Measurements from ENCODE around the gene TMEM79. TPM values are rescaled to one million over a fixed set of nuclear protein-coding genes. Genes with fewer than 3 reads are reported as not detected.

TMEM79 gene
- total RNA-seq, 1 experiment from 2014 or later = 5.5 TPM

DNA sequence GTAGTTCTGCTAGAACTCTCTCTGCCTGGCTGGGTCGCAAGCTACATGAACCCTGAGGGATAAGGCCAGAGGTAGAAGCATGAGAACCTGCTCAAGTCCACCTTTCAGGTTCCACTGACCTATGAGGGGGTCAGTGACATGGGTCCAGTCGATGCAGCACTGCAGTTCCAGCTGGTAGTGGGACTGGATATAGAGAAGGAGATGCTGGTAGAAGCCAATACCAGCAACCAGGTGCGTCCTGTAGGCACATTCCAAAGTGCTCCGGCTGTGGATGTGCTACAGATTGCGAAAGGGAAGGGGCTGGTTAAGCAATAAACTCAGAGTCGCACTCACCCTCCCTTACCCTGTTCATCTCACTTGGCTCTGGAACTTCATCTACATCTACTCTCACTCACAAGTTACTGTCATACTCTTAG is 7.2 kb upstream of the TMEM79 start:
- Histone ChIP-seq H3K36me3 (ENCODE audit: control insufficient read depth, insufficient read depth, low read length) (peaks cover 38% of the 10 kb centered on the region), H3K4me3 (ENCODE audit: low read depth in 2 of 2, low read length in 2 of 2) (no peak overlapping the region), H3K27ac (ENCODE audit: low read length) (no peak overlapping the region), H3K27me3 (ENCODE audit: control insufficient read depth, insufficient read depth, low read length) (no peaks in the 10 kb centered on the region), H3K4me1 (ENCODE audit: control insufficient read depth, insufficient read depth, low read length) (peaks cover 9% of the 10 kb centered on the region), H3K9me3 (ENCODE audit: control insufficient read depth, insufficient read depth, low read depth, low read length) (no peaks in the 10 kb centered on the region)
- in situ Hi-C loops (cut with HindIII; ENCODE audit: low pct_unique_long_range_greater_than_20kb, low sequenced_read_pairs) (no loop called here), intact Hi-C loops (cut with micrococcal nuclease; ENCODE audit: unreplicated experiment) (no loop called here)
- ATAC-seq (no peak), DNase-seq (ENCODE audit: low read depth, low spot score) (no peak)
- ChIA-PET CTCF (no interaction called here), POLR2A (no interaction called here)
- TF ChIP-seq, protein P1, sequence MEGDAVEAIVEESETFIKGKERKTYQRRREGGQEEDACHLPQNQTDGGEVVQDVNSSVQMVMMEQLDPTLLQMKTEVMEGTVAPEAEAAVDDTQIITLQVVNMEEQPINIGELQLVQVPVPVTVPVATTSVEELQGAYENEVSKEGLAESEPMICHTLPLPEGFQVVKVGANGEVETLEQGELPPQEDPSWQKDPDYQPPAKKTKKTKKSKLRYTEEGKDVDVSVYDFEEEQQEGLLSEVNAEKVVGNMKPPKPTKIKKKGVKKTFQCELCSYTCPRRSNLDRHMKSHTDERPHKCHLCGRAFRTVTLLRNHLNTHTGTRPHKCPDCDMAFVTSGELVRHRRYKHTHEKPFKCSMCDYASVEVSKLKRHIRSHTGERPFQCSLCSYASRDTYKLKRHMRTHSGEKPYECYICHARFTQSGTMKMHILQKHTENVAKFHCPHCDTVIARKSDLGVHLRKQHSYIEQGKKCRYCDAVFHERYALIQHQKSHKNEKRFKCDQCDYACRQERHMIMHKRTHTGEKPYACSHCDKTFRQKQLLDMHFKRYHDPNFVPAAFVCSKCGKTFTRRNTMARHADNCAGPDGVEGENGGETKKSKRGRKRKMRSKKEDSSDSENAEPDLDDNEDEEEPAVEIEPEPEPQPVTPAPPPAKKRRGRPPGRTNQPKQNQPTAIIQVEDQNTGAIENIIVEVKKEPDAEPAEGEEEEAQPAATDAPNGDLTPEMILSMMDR (IDR thresholded peaks at IDR 0.05) = no peak
- TF ChIP-seq SIN3A (IDR thresholded peaks at IDR 0.05; ENCODE audit: borderline replicate concordance, insufficient read depth, low read depth, low read length) (no peak), POLR2AphosphoS5 (IDR thresholded peaks at IDR 0.05; ENCODE audit: low read depth, low read length) (no peak), TCF7L2 (IDR thresholded peaks at IDR 0.05; ENCODE audit: low read depth, low read length) (no peak)
- TF ChIP-seq, protein P2, sequence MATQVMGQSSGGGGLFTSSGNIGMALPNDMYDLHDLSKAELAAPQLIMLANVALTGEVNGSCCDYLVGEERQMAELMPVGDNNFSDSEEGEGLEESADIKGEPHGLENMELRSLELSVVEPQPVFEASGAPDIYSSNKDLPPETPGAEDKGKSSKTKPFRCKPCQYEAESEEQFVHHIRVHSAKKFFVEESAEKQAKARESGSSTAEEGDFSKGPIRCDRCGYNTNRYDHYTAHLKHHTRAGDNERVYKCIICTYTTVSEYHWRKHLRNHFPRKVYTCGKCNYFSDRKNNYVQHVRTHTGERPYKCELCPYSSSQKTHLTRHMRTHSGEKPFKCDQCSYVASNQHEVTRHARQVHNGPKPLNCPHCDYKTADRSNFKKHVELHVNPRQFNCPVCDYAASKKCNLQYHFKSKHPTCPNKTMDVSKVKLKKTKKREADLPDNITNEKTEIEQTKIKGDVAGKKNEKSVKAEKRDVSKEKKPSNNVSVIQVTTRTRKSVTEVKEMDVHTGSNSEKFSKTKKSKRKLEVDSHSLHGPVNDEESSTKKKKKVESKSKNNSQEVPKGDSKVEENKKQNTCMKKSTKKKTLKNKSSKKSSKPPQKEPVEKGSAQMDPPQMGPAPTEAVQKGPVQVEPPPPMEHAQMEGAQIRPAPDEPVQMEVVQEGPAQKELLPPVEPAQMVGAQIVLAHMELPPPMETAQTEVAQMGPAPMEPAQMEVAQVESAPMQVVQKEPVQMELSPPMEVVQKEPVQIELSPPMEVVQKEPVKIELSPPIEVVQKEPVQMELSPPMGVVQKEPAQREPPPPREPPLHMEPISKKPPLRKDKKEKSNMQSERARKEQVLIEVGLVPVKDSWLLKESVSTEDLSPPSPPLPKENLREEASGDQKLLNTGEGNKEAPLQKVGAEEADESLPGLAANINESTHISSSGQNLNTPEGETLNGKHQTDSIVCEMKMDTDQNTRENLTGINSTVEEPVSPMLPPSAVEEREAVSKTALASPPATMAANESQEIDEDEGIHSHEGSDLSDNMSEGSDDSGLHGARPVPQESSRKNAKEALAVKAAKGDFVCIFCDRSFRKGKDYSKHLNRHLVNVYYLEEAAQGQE (IDR thresholded peaks at IDR 0.05; ENCODE audit: insufficient read depth in 1 of 2, low read depth in 2 of 2, low read length in 1 of 2) = no peak
- no TSS peak for BruUV-seq (replicated peaks)

DNA sequence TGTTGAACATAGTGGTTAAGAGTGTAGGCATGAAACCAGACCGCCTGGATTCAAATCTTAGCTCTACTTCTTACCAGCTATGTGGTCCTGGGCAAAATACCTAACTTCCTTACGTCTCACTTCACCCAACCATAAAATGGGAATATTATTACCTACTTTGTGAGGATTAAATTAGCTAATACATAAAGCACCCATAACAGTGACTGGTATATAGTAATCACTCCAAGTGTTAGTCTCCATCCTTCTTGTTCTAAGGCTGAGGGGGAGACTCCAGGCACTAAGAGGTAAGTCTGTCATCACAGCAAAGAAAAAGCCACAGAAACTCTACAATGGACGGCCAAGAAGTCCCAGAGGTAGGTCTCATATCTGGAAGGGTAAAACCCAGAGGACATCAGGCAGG is 4.3 kb upstream of the TMEM79 start:
- H3K27me3 ChIP-seq (ENCODE audit: control insufficient read depth, insufficient read depth, low read length) = no peaks in the 10 kb centered on the region
- peaks cover 14% of the 10 kb centered on the region for H3K4me1 ChIP-seq (ENCODE audit: control insufficient read depth, insufficient read depth, low read length)
- ChIA-PET POLR2A (no interaction called here), CTCF (no interaction called here)
- H3K27ac ChIP-seq (ENCODE audit: low read length) = no peak overlapping the region
- H3K4me3 ChIP-seq (ENCODE audit: low read depth in 2 of 2, low read length in 2 of 2) = no peak overlapping the region
- H3K9me3 ChIP-seq (ENCODE audit: control insufficient read depth, insufficient read depth, low read depth, low read length) = no peaks in the 10 kb centered on the region
- peaks cover 23% of the 10 kb centered on the region for H3K36me3 ChIP-seq (ENCODE audit: control insufficient read depth, insufficient read depth, low read length)
- intact Hi-C loops (cut with micrococcal nuclease; ENCODE audit: unreplicated experiment) = no loop called here
- in situ Hi-C loops (cut with HindIII; ENCODE audit: low pct_unique_long_range_greater_than_20kb, low sequenced_read_pairs) = no loop called here
- DNase-seq (ENCODE audit: low read depth, low spot score) (no peak), ATAC-seq (no peak)
- TF ChIP-seq SIN3A (IDR thresholded peaks at IDR 0.05; ENCODE audit: borderline replicate concordance, insufficient read depth, low read depth, low read length) (no peak), TCF7L2 (IDR thresholded peaks at IDR 0.05; ENCODE audit: low read depth, low read length) (no peak), POLR2AphosphoS5 (IDR thresholded peaks at IDR 0.05; ENCODE audit: low read depth, low read length) (no peak)
- TF ChIP-seq, protein P1 (IDR thresholded peaks at IDR 0.05) = no peak
- TF ChIP-seq, protein P2 (IDR thresholded peaks at IDR 0.05; ENCODE audit: insufficient read depth in 1 of 2, low read depth in 2 of 2, low read length in 1 of 2) = no peak
- BruUV-seq (replicated peaks) = no TSS peak

All from Panc1 (cell line).